Upper lobe of left lung (tissue), 6 donors: ENCODE results near the gene ADAMTS17. TPM values are rescaled to one million over a fixed set of nuclear protein-coding genes. Genes with fewer than 3 reads are reported as not detected.

Experiments
- ATAC-seq, 2 donors: fragments of 200-7000 bp; cut with Tn5 transposase; one replicate each; pipeline ENCODE4 v1.9.1; 2022; ENCODE audit warnings: mild to moderate bottlenecking in 2 of 2, moderate library complexity in 2 of 2; ENCODE audit not compliant: low FRiP score in 2 of 2
- DNase-seq, 2 donors: peaks; one replicate each; pipeline ENCODE4 v3.0.0-alpha.2; 2019 to 2020
- H3K27ac ChIP-seq, 4 donors: fragments of 200-600 bp; sonication (generic); one replicate each; pipeline ENCODE4 v1.5.1; 2016 to 2019
- H3K27me3 ChIP-seq, 4 donors: fragments of 200-600 bp; sonication (generic); one replicate each; pipeline ENCODE4 v1.5.1; 2017 to 2019
- H3K36me3 ChIP-seq, 4 donors: fragments of 200-600 bp; sonication (generic); one replicate each; pipeline ENCODE4 v1.5.1; 2016 to 2019
- H3K4me1 ChIP-seq, 4 donors: fragments of 200-600 bp; sonication (generic); one replicate each; pipeline ENCODE4 v1.5.1; 2018 to 2019
- H3K4me3 ChIP-seq, 4 donors: fragments of 200-600 bp; sonication (generic); one replicate each; pipeline ENCODE4 v1.5.1; 2017 to 2019; ENCODE audit warnings: mild to moderate bottlenecking in 2 of 4, moderate library complexity in 1 of 4
- H3K9me3 ChIP-seq, 4 donors: fragments of 200-600 bp; sonication (generic); one replicate each; pipeline ENCODE4 v1.5.1; 2018 to 2019
- EP300 ChIP-seq, 4 donors: sonication (generic); formaldehyde crosslinking; IDR thresholded peaks; one replicate each; pipeline ENCODE4 v1.5.1; 2017; ENCODE audit warnings: antibody characterized with exemption in 4 of 4, control low read depth in 2 of 4
- POLR2A ChIP-seq, 4 donors: fragments of 450-650 bp; IDR thresholded peaks; one replicate each; pipeline ENCODE4 v1.5.1; 2016 to 2017; ENCODE audit warnings: antibody characterized with exemption in 4 of 4, mild to moderate bottlenecking in 2 of 4
- POLR2AphosphoS5 ChIP-seq, 2 donors: sonication (generic); formaldehyde crosslinking; IDR thresholded peaks; one replicate each; pipeline ENCODE4 v1.5.1; 2017; ENCODE audit warnings: antibody characterized with exemption in 2 of 2
- WGBS, 2 donors: methylation state at CpG; one replicate each; pipeline ENCODE4 v1.1.5; 2017 to 2018; 5-methylcytosine and 5-hydroxymethylcytosine counted together
- total RNA-seq, 6 donors: library from RNA; depleted of rRNA in 4 of 6; stranded (reverse); fragments of >200 nt in 4 of 6; gene quantifications; one replicate each; pipeline versions ENCODE4 v1.1.0 to v1.2.1, GENCODE V29; 2016 to 2021
- TF ChIP-seq, protein P1 (sequence below), 6 experiments: fragments of 450-650 bp in 4 of 6; fragments of 200-600 bp in 2 of 6; sonication (generic) in 2 of 6; IDR thresholded peaks; one replicate each; pipeline ENCODE4 v1.5.1; 2016 to 2019; ENCODE audit warnings: antibody characterized with exemption in 6 of 6
- donor health status: DM: no; HTN: no; CAD: no; lungs with moderate emphysema.
- donor health status: DM: no; HTN: yes; CAD: no; lungs with severe emphysema.

Gene ADAMTS17
- total RNA-seq, 6 donors from 2014 or later = 3.2 to 11.5 (median 5.7) TPM

DNA sequence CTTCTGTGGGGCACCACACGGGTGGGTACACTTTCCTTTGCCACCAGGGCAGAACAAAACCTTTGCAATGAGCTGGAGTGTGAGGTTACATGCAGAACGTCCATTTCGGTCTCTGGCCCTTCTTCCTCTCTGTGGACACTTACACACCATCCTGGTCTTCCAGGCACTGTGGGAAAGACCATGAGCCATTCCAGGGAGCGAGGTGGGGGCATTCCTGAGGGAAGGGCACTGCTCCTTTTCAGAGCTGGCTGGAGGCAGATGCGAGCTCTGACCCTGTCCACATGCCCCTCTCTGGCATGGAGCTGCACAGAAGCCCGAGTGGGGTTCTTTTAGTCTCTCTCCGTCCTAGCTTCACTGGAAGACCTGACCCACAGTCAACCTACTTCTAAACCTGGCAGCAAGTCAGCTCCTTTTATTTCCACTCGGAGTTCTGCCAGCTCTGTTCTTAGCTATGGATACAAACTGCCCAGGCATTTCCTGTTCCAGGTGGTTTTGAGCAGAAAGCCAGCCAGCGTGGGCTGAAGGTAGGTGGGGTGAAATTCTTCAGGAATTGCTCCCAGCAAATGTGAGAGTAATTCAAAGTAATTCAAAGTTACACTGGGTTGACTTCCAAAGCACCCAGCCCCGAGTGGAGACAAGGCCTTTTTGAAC, 281.4 kb downstream of the ADAMTS17 start:
- Histone ChIP-seq H3K27ac (no peak overlapping the region), H3K27me3 (no peaks in the 10 kb centered on the region), H3K36me3 (no peaks in the 10 kb centered on the region), H3K4me3 (no peak overlapping the region), H3K9me3 (no peaks in the 10 kb centered on the region), H3K4me1 (peaks cover 0 to 3% (median 0%) of the 10 kb centered on the region in 4 donors)
- TF ChIP-seq POLR2A (IDR thresholded peaks at IDR 0.05) = no peak
- ATAC-seq (no peak), DNase-seq (no peak)
- WGBS, 2 donors = 50 to 62% methylated on average over 7 to 10 of the region's 10 CpGs

DNA sequence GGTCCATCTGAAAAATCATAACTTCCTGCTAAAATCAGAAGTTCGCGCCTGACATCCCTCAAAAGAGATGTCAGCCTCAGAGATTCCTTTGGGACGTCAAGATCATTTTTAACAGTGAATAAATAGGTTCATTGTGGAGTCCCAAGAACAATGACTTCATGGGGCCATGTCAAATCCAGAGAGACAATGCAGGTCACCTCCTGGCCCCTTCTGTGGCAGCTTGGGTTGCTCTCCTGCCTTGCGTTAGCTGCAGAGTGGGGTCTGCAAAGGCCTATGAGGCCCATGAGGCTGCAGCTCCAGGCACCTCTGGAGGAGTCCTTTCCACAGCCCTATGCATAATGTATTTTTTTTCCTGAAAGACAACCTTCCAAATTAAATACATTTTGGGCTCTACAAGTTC, 282.3 kb downstream of the ADAMTS17 start:
- WGBS, 2 donors = 97 to 98% methylated on average over 4 of the region's 4 CpGs
- ATAC-seq = no peak

DNA sequence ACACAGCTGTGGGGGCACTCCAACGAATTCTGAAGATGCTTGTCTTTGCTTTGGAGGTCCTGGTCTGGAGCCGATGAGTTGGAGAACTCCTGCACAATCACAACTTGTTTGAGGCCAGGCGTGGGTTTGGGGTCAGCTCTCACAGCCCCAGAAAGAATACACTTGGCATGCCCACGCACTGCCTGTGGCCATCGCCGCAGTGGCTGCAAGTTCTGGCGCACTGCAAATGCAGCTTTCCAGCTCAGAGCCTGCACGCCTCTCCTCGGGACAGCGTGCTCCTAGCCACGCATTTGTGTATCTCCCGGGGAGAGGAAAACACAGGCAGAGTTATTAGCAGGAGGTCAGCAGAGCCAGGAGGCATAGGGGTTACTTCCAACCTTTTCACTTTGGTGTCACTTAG, 282.7 kb downstream of the ADAMTS17 start:
- no peak for ATAC-seq
- no peak overlapping the region for H3K4me3 ChIP-seq
- no peak overlapping the region for H3K27ac ChIP-seq
- 83 to 90% methylated on average over 8 to 12 of the region's 12 CpGs for WGBS, 2 donors
- no peaks in the 10 kb centered on the region for H3K27me3 ChIP-seq
- peak in 1 of 2 donors; percentile 35 for DNase-seq
- no peak for TF ChIP-seq EP300 (IDR thresholded peaks at IDR 0.05)
- TF ChIP-seq, protein P1, sequence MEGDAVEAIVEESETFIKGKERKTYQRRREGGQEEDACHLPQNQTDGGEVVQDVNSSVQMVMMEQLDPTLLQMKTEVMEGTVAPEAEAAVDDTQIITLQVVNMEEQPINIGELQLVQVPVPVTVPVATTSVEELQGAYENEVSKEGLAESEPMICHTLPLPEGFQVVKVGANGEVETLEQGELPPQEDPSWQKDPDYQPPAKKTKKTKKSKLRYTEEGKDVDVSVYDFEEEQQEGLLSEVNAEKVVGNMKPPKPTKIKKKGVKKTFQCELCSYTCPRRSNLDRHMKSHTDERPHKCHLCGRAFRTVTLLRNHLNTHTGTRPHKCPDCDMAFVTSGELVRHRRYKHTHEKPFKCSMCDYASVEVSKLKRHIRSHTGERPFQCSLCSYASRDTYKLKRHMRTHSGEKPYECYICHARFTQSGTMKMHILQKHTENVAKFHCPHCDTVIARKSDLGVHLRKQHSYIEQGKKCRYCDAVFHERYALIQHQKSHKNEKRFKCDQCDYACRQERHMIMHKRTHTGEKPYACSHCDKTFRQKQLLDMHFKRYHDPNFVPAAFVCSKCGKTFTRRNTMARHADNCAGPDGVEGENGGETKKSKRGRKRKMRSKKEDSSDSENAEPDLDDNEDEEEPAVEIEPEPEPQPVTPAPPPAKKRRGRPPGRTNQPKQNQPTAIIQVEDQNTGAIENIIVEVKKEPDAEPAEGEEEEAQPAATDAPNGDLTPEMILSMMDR (IDR thresholded peaks at IDR 0.05) = no peak
- TF ChIP-seq POLR2A (IDR thresholded peaks at IDR 0.05) = no peak
- no peak for TF ChIP-seq POLR2AphosphoS5 (IDR thresholded peaks at IDR 0.05)
- H3K36me3 ChIP-seq = no peaks in the 10 kb centered on the region
- H3K4me1 ChIP-seq = peaks cover 0 to 3% (median 0%) of the 10 kb centered on the region in 4 donors
- no peaks in the 10 kb centered on the region for H3K9me3 ChIP-seq

More for the DNA sequence above, 282.3 kb downstream of the ADAMTS17 start:
- Histone ChIP-seq H3K27ac (no peak overlapping the region), H3K36me3 (no peaks in the 10 kb centered on the region), H3K27me3 (no peaks in the 10 kb centered on the region), H3K9me3 (no peaks in the 10 kb centered on the region), H3K4me1 (peaks cover 0 to 3% (median 0%) of the 10 kb centered on the region in 4 donors), H3K4me3 (no peak overlapping the region)
- TF ChIP-seq POLR2A (IDR thresholded peaks at IDR 0.05) (no peak), POLR2AphosphoS5 (IDR thresholded peaks at IDR 0.05) (no peak), EP300 (IDR thresholded peaks at IDR 0.05) (no peak)
- TF ChIP-seq, protein P1 (IDR thresholded peaks at IDR 0.05) = no peak
- DNase-seq = no peak

DNA sequence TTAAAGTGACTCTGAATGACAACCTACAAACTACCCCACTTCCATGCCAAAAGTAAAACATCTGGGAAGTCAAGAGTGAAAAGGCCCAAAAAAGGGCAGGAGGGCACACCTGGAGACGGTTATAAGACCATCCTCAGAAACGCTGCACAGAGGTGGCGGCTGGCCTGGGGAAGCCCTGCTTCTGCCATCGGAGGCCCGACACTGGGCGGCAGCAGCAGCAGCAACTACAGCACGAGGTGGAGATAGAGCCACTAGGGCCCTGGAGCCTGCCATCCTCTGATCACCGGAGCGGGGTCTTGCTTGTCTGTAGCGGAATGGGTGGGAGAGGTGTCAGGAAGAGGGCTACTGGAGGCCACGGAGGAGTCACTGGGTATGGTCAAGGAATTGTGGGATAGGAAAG, 283.3 kb downstream of the ADAMTS17 start:
- Histone ChIP-seq H3K9me3 (no peaks in the 10 kb centered on the region), H3K4me1 (peaks cover 0 to 3% (median 0%) of the 10 kb centered on the region in 4 donors), H3K27me3 (no peaks in the 10 kb centered on the region), H3K36me3 (no peaks in the 10 kb centered on the region), H3K4me3 (no peak overlapping the region), H3K27ac (no peak overlapping the region)
- ATAC-seq (no peak), DNase-seq (peak in 1 of 2 donors; percentile 42)
- 96% methylated on average over 11 of the region's 11 CpGs for WGBS, 2 donors
- TF ChIP-seq POLR2AphosphoS5 (IDR thresholded peaks at IDR 0.05) (no peak), EP300 (IDR thresholded peaks at IDR 0.05) (no peak), POLR2A (IDR thresholded peaks at IDR 0.05) (no peak)
- TF ChIP-seq, protein P1 (IDR thresholded peaks at IDR 0.05) = no peak

DNA sequence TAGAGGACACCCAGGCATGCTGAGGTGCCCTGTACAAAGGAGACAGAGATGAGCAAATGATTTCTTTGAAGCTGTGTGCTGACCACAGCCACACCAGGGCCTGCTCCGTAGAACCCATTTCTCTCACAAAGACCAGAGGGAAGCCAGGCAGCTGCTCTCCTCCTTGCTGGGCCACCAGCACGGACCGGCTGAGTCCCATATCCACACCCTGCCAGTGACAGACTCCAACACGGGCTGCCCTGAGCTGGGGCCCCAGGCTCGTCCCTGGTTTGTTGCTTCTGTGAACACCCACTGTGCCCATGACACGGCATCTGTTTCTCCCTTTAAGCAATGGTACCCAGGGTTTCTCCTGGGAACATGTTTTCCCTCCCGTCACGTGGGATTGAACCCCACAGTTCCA, 284.5 kb downstream of the ADAMTS17 start:
- DNase-seq (peak in 1 of 2 donors; percentile 23), ATAC-seq (no peak)
- Histone ChIP-seq H3K27me3 (no peaks in the 10 kb centered on the region), H3K27ac (no peak overlapping the region), H3K9me3 (no peaks in the 10 kb centered on the region), H3K4me1 (peaks cover 0 to 3% (median 0%) of the 10 kb centered on the region in 4 donors), H3K4me3 (no peak overlapping the region), H3K36me3 (no peaks in the 10 kb centered on the region)
- TF ChIP-seq POLR2AphosphoS5 (IDR thresholded peaks at IDR 0.05) = no peak
- TF ChIP-seq EP300 (IDR thresholded peaks at IDR 0.05) = no peak
- no peak for TF ChIP-seq POLR2A (IDR thresholded peaks at IDR 0.05)
- TF ChIP-seq, protein P1 (IDR thresholded peaks at IDR 0.05) = no peak
- 84 to 93% methylated on average over 8 of the region's 8 CpGs for WGBS, 2 donors
